H9 (cell line): ENCODE results near the gene PCYT1A. TPM values are rescaled to one million over a fixed set of nuclear protein-coding genes. Genes with fewer than 3 reads are reported as not detected.
"Not testable (repeated sequence)": the region's sequence is repeated elsewhere in the genome, so short reads cannot be mapped to it uniquely, and the experiment has no call there.

Experiments
- DNase-seq: peaks from one replicate; pipeline ENCODE4 v3.0.0-alpha.2; 2017
- H2AFZ ChIP-seq: one replicate; pipeline ENCODE4 v1.6.1; 2013; ENCODE audit warnings: mild to moderate bottlenecking, low read length, control low read depth, moderate library complexity
- H2AK5ac ChIP-seq: 2 replicates; pipeline ENCODE4 v1.6.1; 2013; ENCODE audit warnings: low read length, control low read depth, mixed read lengths; ENCODE audit not compliant: insufficient read length
- H2BK120ac ChIP-seq: one replicate; pipeline ENCODE4 v1.6.1; 2013; ENCODE audit warnings: low read depth, mild to moderate bottlenecking, low read length, control low read depth, inconsistent platforms; ENCODE audit not compliant: poor library complexity, severe bottlenecking
- H2BK12ac ChIP-seq: 2 replicates; pipeline ENCODE4 v1.6.1; 2013; ENCODE audit warnings: low read length, control low read depth, mixed read lengths, low read depth; ENCODE audit not compliant: insufficient read length
- H2BK15ac ChIP-seq: 2 replicates; pipeline ENCODE4 v1.6.1; 2013; ENCODE audit warnings: low read depth, low read length, control low read depth
- H2BK20ac ChIP-seq: one replicate; pipeline ENCODE4 v1.6.1; 2013; ENCODE audit warnings: low read depth, mild to moderate bottlenecking, low read length, control low read depth, inconsistent platforms; ENCODE audit not compliant: poor library complexity, severe bottlenecking
- H2BK5ac ChIP-seq: 2 replicates; pipeline ENCODE4 v1.6.1; 2013; ENCODE audit warnings: low read length, control low read depth, mixed read lengths; ENCODE audit not compliant: insufficient read length
- H3K14ac ChIP-seq: 2 replicates; pipeline ENCODE4 v1.6.1; 2013; ENCODE audit warnings: low read length, control low read depth; ENCODE audit not compliant: insufficient read depth
- H3K18ac ChIP-seq: 2 replicates; pipeline ENCODE4 v1.6.1; 2013; ENCODE audit warnings: low read depth, mild to moderate bottlenecking, mixed read lengths, low read length, control low read depth; ENCODE audit not compliant: insufficient read length
- H3K23ac ChIP-seq: 2 replicates; pipeline ENCODE4 v1.6.1; 2013; ENCODE audit warnings: low read length, control low read depth, mixed read lengths, low read depth; ENCODE audit not compliant: insufficient read length
- H3K23me2 ChIP-seq: 2 replicates; pipeline ENCODE4 v1.6.1; 2013; ENCODE audit warnings: low read depth, mild to moderate bottlenecking, mixed read lengths, low read length, control low read depth; ENCODE audit not compliant: insufficient read length, poor library complexity, severe bottlenecking
- H3K27ac ChIP-seq: 2 replicates; pipeline ENCODE4 v1.5.1; 2013; ENCODE audit warnings: low read length, control low read depth, mixed read lengths, low read depth; ENCODE audit not compliant: insufficient read length
- H3K27me3 ChIP-seq: 2 replicates; pipeline ENCODE4 v1.6.1; 2013; ENCODE audit warnings: low read length, control low read depth, inconsistent platforms; ENCODE audit not compliant: insufficient read depth
- H3K4ac ChIP-seq: 2 replicates; pipeline ENCODE4 v1.6.1; 2013; ENCODE audit warnings: low read depth, mild to moderate bottlenecking, control low read depth, inconsistent platforms, low read length, moderate library complexity
- H3K4me1 ChIP-seq: 2 replicates; pipeline ENCODE4 v1.6.1; 2013; ENCODE audit warnings: low read length, control low read depth, inconsistent platforms; ENCODE audit not compliant: insufficient read depth
- H3K4me2 ChIP-seq: 2 replicates; pipeline ENCODE4 v1.6.1; 2013; ENCODE audit warnings: low read length, control low read depth, mixed read lengths; ENCODE audit not compliant: insufficient read length, insufficient read depth
- H3K56ac ChIP-seq: 2 replicates; pipeline ENCODE4 v1.6.1; 2013; ENCODE audit warnings: low read depth, mild to moderate bottlenecking, mixed read lengths, low read length, control low read depth; ENCODE audit not compliant: insufficient read length
- H3K79me1 ChIP-seq: 2 replicates; pipeline ENCODE4 v1.6.1; 2013; ENCODE audit warnings: low read depth, mild to moderate bottlenecking, moderate library complexity, low read length, control low read depth, inconsistent platforms; ENCODE audit not compliant: insufficient read depth, poor library complexity, severe bottlenecking
- H3K79me2 ChIP-seq: 2 replicates; pipeline ENCODE4 v1.6.1; 2013; ENCODE audit warnings: low read length, control low read depth, inconsistent platforms; ENCODE audit not compliant: insufficient read depth
- H3K9ac ChIP-seq: 2 replicates; pipeline ENCODE4 v1.6.1; 2013; ENCODE audit warnings: low read length, control low read depth, mixed read lengths; ENCODE audit not compliant: insufficient read length; ENCODE audit errors: extremely low read depth
- H3K9me3 ChIP-seq: one replicate; pipeline ENCODE4 v1.6.1; 2013; ENCODE audit warnings: low read depth, low read length, inconsistent platforms; ENCODE audit not compliant: control insufficient read depth
- H3T11ph ChIP-seq: one replicate; pipeline ENCODE4 v1.6.1; 2013; ENCODE audit warnings: mild to moderate bottlenecking, low read length, control low read depth, inconsistent platforms
- H4K20me1 ChIP-seq: one replicate; pipeline ENCODE4 v1.6.1; 2013; ENCODE audit not compliant: control insufficient read depth, insufficient read length, insufficient read depth
- H4K5ac ChIP-seq: 2 replicates; pipeline ENCODE4 v1.6.1; 2013; ENCODE audit warnings: low read depth, mild to moderate bottlenecking, mixed read lengths, low read length, control low read depth; ENCODE audit not compliant: insufficient read length
- H4K8ac ChIP-seq: replicated peaks from 2 replicates; pipeline ENCODE4 v1.6.1; 2013; ENCODE audit warnings: low read length, control low read depth, mixed read lengths, low read depth; ENCODE audit not compliant: insufficient read length
- H4K91ac ChIP-seq: 2 replicates; pipeline ENCODE4 v1.6.1; 2013; ENCODE audit warnings: low read depth, mild to moderate bottlenecking, moderate library complexity, mixed read lengths, low read length, control low read depth; ENCODE audit not compliant: insufficient read length
- H3K27ac Mint-ChIP-seq, 3 experiments: 2 replicates in 2 of 3; 3 replicates in 1 of 3; pipeline ENCODE4 v1.8.0; 2020 to 2021; ENCODE audit warnings: mixed read lengths in 3 of 3, mild to moderate bottlenecking in 1 of 3, moderate library complexity in 1 of 3
- H3K27me3 Mint-ChIP-seq: 2 replicates; pipeline ENCODE4 v1.8.0; 2021; ENCODE audit warnings: low read depth, mild to moderate bottlenecking, moderate library complexity, mixed read lengths
- H3K36me3 Mint-ChIP-seq, 3 experiments: 2 replicates in 2 of 3; 3 replicates in 1 of 3; pipeline ENCODE4 v1.8.0; 2020 to 2021; ENCODE audit warnings: low read depth in 3 of 3, mixed read lengths in 3 of 3; ENCODE audit not compliant: insufficient read depth in 1 of 3
- H3K4me1 Mint-ChIP-seq, 2 experiments: 2 replicates each; pipeline ENCODE4 v1.8.0; 2020; ENCODE audit warnings: mixed read lengths in 2 of 2
- H3K4me3 Mint-ChIP-seq, 2 experiments: 2 replicates in 1 of 2; 3 replicates in 1 of 2; pipeline ENCODE4 v1.8.0; 2020 to 2021; ENCODE audit warnings: mild to moderate bottlenecking in 2 of 2, mixed read lengths in 2 of 2, moderate library complexity in 1 of 2
- H3K9me3 Mint-ChIP-seq, 2 experiments: 2 replicates in 1 of 2; 3 replicates in 1 of 2; pipeline ENCODE4 v1.8.0; 2020; ENCODE audit warnings: mild to moderate bottlenecking in 2 of 2, mixed read lengths in 2 of 2, moderate library complexity in 1 of 2
- WGBS: extraction: QIAGEN DNeasy Blood & Tissue Kit; methylation state at CpG from one replicate; pipeline ENCODE4 v1.1.7; 2013; ENCODE audit warnings: missing lambda C conversion rate, low lambda C conversion rate, mixed read lengths; ENCODE audit not compliant: insufficient read length; ENCODE audit errors: extremely low coverage; 5-methylcytosine and 5-hydroxymethylcytosine counted together
- total RNA-seq: library from RNA; stranded (reverse); gene quantifications from 2 replicates; pipeline ENCODE4 v1.2.1, GENCODE V29; 2021
- TF ChIP-seq, protein P1 (sequence below): fragments of 200-600 bp; sonication (generic); conservative IDR thresholded peaks from 3 replicates; pipeline ENCODE4 v1.8.0; 2021; ENCODE audit warnings: antibody characterized with exemption, mild to moderate bottlenecking

The PCYT1A gene
- total RNA-seq, 1 experiment from 2014 or later, result 31.6 TPM

DNA sequence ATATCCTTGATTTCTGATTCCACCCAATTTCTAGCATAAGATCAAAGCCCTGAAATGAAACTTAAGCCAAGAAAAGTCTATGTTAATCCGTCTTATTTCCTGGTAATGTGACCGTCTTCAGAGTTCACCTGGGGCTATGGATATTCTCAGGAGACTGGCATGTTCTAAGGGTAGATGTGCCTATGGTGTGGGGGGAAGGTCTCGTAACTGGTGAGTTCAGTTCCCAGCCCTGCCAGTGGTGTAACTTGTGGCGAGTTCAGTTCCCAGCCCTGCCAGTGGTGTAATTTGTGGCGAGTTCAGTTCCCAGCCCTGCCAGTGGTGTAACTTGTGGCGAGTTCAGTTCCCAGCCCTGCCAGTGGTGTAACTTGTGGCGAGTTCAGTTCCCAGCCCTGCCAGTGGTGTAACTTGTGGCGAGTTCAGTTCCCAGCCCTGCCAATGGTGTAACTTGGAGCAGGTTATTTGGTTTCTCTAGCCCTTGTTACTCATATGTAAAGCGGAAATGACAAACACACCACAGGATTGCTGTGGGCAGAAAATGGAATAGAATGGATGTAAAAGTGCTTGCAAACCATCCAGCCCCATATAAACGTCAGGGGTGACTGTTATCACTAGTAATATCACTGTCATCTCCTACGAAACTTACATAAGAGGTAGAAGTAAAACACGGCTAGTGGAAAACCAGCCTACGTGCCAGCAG, 40.8 kb downstream of the PCYT1A start:
- H2AK5ac ChIP-seq, result no peak overlapping the region
- H3K23me2 ChIP-seq, result no peaks in the 10 kb centered on the region
- no peak overlapping the region for H3K14ac ChIP-seq
- no peaks in the 10 kb centered on the region for H3K4me1 ChIP-seq
- no peak overlapping the region for H3K23ac ChIP-seq
- H3K56ac ChIP-seq, result no peak overlapping the region
- Mint-ChIP-seq H3K27ac (no peak overlapping the region), H3K4me1 (no peaks in the 10 kb centered on the region), H3K27me3 (no peaks in the 10 kb centered on the region), H3K4me3 (no peak overlapping the region), H3K36me3 (peaks cover 23 to 46% (median 29%) of the 10 kb centered on the region in 3 experiments), H3K9me3 (peaks cover 3 to 5% of the 10 kb centered on the region in 2 experiments; a peak in 2 of 5 replicates)
- H4K5ac ChIP-seq, result no peak overlapping the region
- no peaks in the 10 kb centered on the region for H3K9me3 ChIP-seq
- no peak overlapping the region for H4K8ac ChIP-seq
- no peak for DNase-seq
- H4K20me1 ChIP-seq, result no peaks in the 10 kb centered on the region
- no peak overlapping the region for H3K27ac ChIP-seq
- H4K91ac ChIP-seq, result no peak overlapping the region
- no peak overlapping the region for H2BK12ac ChIP-seq
- no peaks in the 10 kb centered on the region for H3K27me3 ChIP-seq
- no peak overlapping the region for H2BK15ac ChIP-seq
- no peaks in the 10 kb centered on the region for H3K79me2 ChIP-seq
- H2AFZ ChIP-seq, result no peak overlapping the region
- TF ChIP-seq, protein P1, sequence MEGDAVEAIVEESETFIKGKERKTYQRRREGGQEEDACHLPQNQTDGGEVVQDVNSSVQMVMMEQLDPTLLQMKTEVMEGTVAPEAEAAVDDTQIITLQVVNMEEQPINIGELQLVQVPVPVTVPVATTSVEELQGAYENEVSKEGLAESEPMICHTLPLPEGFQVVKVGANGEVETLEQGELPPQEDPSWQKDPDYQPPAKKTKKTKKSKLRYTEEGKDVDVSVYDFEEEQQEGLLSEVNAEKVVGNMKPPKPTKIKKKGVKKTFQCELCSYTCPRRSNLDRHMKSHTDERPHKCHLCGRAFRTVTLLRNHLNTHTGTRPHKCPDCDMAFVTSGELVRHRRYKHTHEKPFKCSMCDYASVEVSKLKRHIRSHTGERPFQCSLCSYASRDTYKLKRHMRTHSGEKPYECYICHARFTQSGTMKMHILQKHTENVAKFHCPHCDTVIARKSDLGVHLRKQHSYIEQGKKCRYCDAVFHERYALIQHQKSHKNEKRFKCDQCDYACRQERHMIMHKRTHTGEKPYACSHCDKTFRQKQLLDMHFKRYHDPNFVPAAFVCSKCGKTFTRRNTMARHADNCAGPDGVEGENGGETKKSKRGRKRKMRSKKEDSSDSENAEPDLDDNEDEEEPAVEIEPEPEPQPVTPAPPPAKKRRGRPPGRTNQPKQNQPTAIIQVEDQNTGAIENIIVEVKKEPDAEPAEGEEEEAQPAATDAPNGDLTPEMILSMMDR, result no peak
- H2BK5ac ChIP-seq, result no peak overlapping the region
- no peaks in the 10 kb centered on the region for H3K79me1 ChIP-seq
- no peak overlapping the region for H3T11ph ChIP-seq
- WGBS, result no CpG with 5 or more reads among the region's 13 CpGs
- no peak overlapping the region for H3K18ac ChIP-seq
- no peak overlapping the region for H2BK20ac ChIP-seq
- H3K4ac ChIP-seq, result no peak overlapping the region
- H3K9ac ChIP-seq, result no peak overlapping the region
- H3K4me2 ChIP-seq, result no peak overlapping the region
- H2BK120ac ChIP-seq, result no peak overlapping the region

DNA sequence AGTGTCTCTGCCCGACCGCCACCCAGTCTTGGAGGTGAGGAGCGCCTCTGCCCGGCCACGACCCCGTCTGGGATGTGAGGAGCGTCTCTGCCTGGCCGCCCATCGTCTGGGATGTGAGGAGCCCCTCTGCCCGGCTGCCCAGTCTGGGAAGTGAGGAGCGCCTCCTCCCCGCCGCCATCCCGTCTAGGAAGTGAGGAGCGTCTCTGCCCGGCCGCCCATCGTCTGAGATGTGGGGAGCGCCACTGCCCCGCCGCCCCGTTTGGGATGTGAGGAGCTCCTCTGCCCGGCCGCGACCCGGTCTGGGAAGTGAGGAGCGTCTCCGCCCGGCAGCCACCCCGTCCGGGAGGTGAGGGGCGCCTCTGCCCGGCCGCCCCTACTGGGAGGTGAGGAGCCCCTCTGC, 43.4 kb downstream of the PCYT1A start:
- H3K56ac ChIP-seq, H3K4me1 ChIP-seq, H3K27ac ChIP-seq, H3K23ac ChIP-seq, H4K91ac ChIP-seq, H4K20me1 ChIP-seq, H3K4me3 Mint-ChIP-seq, H4K8ac ChIP-seq, H2AFZ ChIP-seq, H3K9ac ChIP-seq, H3K4me1 Mint-ChIP-seq, H4K5ac ChIP-seq, H2AK5ac ChIP-seq, H3K23me2 ChIP-seq, H3T11ph ChIP-seq, H3K79me1 ChIP-seq, H2BK20ac ChIP-seq, H3K14ac ChIP-seq, H2BK120ac ChIP-seq, H3K27me3 Mint-ChIP-seq, H2BK12ac ChIP-seq, H3K79me2 ChIP-seq, H3K27ac Mint-ChIP-seq, H3K9me3 ChIP-seq, H3K4ac ChIP-seq, H3K9me3 Mint-ChIP-seq, H2BK15ac ChIP-seq, H2BK5ac ChIP-seq, DNase-seq, H3K27me3 ChIP-seq, H3K18ac ChIP-seq, H3K4me2 ChIP-seq: not testable (repeated sequence)
- H3K36me3 Mint-ChIP-seq, result peaks cover 28 to 56% (median 30%) of the 10 kb centered on the region in 3 experiments
- no CpG with 5 or more reads among the region's 34 CpGs for WGBS
